ENCODE results near the gene IQCB1.
"Not testable (repeated sequence)": the region's sequence is repeated elsewhere in the genome, so short reads cannot be mapped to it uniquely, and the experiment has no call there.

Gene IQCB1

DNA sequence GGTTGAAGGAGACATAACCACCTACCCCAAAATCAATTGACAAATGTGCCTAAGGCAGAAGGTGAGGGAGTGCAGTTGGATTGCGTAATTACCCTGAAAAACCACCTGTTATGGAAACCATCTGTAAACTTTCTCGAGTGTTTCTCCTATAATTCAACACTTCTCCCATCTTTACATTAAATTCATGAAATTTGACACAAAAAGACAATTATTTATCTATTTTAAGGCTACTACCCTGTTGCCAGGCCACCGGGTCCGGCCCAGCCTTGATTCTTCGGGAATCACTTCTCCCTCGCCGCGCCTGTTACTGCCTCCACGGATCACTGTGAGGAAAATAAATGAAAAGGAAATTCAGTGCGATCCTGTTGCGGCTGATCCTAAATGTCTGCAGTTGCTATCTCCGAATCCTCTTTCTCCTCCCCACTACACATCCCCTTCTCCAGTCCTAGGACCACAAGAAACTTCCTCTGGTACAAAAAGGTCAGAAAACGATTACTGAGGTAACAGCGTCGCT is 646 bp downstream of the IQCB1 start:
- Mint-ChIP-seq H3K4me1 (peaks cover 60% of the 10 kb centered on the region), H3K27ac (peak overlapping the region; percentile 91), H3K27me3 (no peaks in the 10 kb centered on the region), H3K9me3 (no peaks in the 10 kb centered on the region), H3K4me3 (peak overlapping the region; percentile 95), H3K36me3 (peaks cover 6% of the 10 kb centered on the region)
- no peak for ATAC-seq

- ATAC-seq, result no peak
- Mint-ChIP-seq H3K27ac (no peak overlapping the region), H3K4me1 (peaks cover 35% of the 10 kb centered on the region), H3K36me3 (peaks cover 89% of the 10 kb centered on the region), H3K4me3 (no peak overlapping the region), H3K27me3 (no peaks in the 10 kb centered on the region), H3K9me3 (peaks cover 13% of the 10 kb centered on the region)
Observed at GRCh38 chr3:121822973-121823372, 11.9 kb downstream of the IQCB1 start.

DNA sequence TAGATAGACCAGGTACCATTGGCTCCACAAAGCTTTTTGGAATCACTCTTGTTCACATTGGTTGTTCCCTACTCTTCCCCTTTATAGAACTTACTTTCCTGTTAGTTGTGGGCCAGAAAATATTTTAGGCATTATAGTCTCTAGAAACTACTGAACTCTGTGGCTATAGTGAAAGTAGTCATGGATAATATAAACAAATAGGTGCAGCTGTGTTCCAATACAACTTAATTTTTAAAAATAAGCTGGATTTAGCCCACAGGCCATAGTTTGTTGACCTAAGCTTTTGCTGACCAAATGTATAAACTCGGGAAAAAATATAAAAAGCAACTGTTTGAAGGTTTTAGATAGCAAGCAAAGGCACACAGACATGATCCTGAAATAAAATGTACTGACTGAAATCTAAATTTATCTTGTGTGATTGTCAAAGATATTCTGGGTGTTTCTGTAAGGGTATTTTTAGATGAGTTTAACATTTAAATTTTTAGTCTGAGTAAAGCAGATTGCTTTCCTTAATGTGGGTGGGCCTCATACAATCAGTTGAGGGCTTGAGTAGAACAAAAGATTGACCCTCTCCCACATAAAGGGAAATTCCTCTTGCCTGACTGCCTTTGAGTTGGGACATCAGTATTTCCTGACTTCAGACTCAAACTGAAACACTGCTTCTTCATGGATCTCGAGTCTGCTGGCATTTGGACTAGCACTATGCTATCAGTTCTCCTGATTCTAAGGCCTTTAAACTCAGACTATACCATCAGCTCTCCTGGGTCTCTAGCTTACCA is 13.2 kb downstream of the IQCB1 start:
- Mint-ChIP-seq H3K36me3 (peaks cover 93% of the 10 kb centered on the region), H3K4me3 (no peak overlapping the region), H3K27ac (peak overlapping the region; percentile 30), H3K9me3 (peaks cover 20% of the 10 kb centered on the region), H3K4me1 (peaks cover 49% of the 10 kb centered on the region), H3K27me3 (no peaks in the 10 kb centered on the region)
- no peak for ATAC-seq

DNA sequence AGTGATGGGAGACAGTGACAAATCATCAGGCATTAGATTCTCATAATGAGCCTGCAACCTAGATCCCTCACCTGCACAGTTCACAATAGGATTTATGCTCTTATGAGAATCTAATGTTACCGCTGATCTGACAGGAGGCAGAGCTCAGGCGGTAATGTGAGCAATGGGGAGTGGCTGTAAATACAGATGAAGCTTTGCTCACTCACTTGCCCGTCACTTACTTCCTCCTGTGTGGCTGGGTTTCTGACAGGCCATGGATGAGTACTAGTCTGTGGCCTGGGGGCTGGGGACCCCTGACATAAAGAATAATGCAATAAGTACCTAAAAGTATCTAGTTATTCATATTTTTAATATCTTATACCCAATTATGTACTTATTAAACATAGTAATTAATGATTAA is 15.6 kb downstream of the IQCB1 start:
- no peak for ATAC-seq
- H3K27me3 Mint-ChIP-seq, result no peaks in the 10 kb centered on the region
- H3K27ac Mint-ChIP-seq, result peak overlapping the region; percentile 65
- peaks cover 73% of the 10 kb centered on the region for H3K4me1 Mint-ChIP-seq
- H3K36me3 Mint-ChIP-seq, result peaks cover 93% of the 10 kb centered on the region
- no peak overlapping the region for H3K4me3 Mint-ChIP-seq
- H3K9me3 Mint-ChIP-seq, result peaks cover 24% of the 10 kb centered on the region

DNA sequence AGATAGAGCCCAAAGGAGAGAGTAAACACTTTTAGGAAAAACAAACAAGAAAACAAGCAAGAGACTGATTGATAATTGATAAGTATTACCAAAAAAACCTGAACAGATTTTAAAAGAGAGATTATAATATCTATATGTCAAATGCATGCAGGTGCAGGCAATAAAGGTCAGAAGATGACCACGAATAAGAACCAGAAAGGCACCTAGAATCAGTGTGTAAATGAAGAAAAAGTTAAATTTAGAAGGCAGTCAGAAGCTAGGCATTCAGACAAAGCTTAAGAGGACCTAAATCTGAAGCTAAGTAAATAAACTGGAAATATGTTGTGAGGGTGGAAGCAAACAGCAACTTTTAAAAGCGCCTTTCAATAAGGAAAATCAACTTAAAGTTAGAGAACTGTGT is 16.3 kb downstream of the IQCB1 start:
- peaks cover 79% of the 10 kb centered on the region for H3K4me1 Mint-ChIP-seq
- H3K36me3 Mint-ChIP-seq, result peaks cover 93% of the 10 kb centered on the region
- no peak overlapping the region for H3K4me3 Mint-ChIP-seq

DNA sequence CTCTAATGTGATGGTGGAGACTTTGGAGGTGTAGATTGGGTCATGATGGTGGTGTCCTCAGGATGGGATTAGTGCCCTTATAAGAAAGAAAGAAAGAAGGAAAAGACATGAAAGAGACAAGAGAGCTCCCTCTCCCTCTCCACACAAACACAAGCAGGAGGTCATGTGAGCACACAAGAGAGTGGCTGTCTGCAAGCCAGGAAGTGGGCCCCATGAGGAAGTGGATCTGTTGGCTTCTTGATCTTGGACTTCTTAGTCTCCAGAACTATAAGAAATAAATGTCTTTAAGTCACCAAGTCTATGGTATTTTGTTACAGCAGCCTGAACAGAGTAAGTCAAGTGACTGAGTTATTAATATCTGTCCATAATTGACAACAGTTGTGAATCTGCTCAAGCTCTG is 17.1 kb downstream of the IQCB1 start:
- Mint-ChIP-seq H3K4me1 (peaks cover 87% of the 10 kb centered on the region), H3K27me3 (no peaks in the 10 kb centered on the region), H3K36me3 (peaks cover 93% of the 10 kb centered on the region), H3K27ac (peak overlapping the region; percentile 65), H3K9me3 (peaks cover 24% of the 10 kb centered on the region), H3K4me3 (no peak overlapping the region)
- ATAC-seq, result no peak

More for the DNA sequence above, 16.3 kb downstream of the IQCB1 start:
- Mint-ChIP-seq H3K9me3 (peaks cover 30% of the 10 kb centered on the region), H3K27ac (peak overlapping the region; percentile 65), H3K27me3 (no peaks in the 10 kb centered on the region)
- no peak for ATAC-seq

DNA sequence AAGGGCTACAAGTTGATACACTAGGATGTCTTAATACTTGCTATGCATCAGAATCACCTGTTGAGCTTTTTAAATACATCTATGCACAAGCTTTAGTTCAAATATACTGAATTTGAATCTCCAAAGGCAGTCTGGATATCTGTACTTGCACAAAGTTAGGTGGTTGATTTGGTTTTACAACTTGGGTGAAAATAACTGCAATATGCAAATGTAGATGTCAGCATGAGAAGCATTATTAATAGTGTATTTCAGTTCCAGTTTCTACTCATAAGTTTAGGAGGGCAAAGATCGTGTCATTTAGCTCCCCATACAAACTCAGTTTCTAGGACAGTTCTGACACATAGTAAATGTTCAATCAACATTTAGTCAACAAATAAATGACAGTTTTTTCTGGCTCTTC is 25.6 kb downstream of the IQCB1 start:
- Mint-ChIP-seq H3K4me1 (peaks cover 68% of the 10 kb centered on the region), H3K27me3 (no peaks in the 10 kb centered on the region), H3K36me3 (peaks cover 65% of the 10 kb centered on the region), H3K27ac (peak overlapping the region; percentile 87), H3K9me3 (peaks cover 10% of the 10 kb centered on the region), H3K4me3 (peak overlapping the region; percentile 70)
- ATAC-seq, result peak; percentile 96

GRCh38 chr3:121803771-121804320 is 31.0 kb downstream of the IQCB1 start:
- Mint-ChIP-seq H3K27ac (peak overlapping the region; percentile 91), H3K9me3 (peaks cover 8% of the 10 kb centered on the region), H3K27me3 (no peaks in the 10 kb centered on the region), H3K4me1 (peaks cover 59% of the 10 kb centered on the region), H3K36me3 (peaks cover 63% of the 10 kb centered on the region), H3K4me3 (peak overlapping the region; percentile 48)
- ATAC-seq, result no peak

GRCh38 chr3:121800906-121801305 is 34.0 kb downstream of the IQCB1 start:
- peaks cover 60% of the 10 kb centered on the region for H3K36me3 Mint-ChIP-seq
- H3K27ac Mint-ChIP-seq, result peak overlapping the region; percentile 42
- ATAC-seq, result no peak
- no peak overlapping the region for H3K4me3 Mint-ChIP-seq
- peaks cover 8% of the 10 kb centered on the region for H3K9me3 Mint-ChIP-seq
- H3K27me3 Mint-ChIP-seq, result no peaks in the 10 kb centered on the region
- peaks cover 57% of the 10 kb centered on the region for H3K4me1 Mint-ChIP-seq

DNA sequence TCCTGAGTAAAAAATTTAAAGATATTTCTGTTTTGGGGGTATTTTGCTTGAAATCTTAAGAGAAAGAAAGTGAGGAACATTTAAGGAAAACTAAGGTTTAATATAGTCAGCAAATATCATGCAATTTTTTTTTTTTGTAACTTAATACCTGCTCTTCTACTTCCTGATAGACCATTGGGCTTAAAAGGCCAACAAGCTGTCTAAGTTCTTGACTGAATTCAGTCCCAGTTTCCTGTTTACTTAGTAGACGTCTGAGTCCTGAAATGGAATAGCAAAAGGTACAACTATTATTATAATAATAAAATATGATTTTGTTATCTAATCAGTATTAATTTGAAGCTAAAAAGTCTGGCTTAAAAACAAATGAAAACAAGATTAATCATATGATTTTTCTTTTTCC is 37.9 kb downstream of the IQCB1 start:
- H3K36me3 Mint-ChIP-seq, result peaks cover 35% of the 10 kb centered on the region
- no peak for ATAC-seq
- H3K9me3 Mint-ChIP-seq, result peaks cover 7% of the 10 kb centered on the region
- H3K4me3 Mint-ChIP-seq, result no peak overlapping the region
- H3K4me1 Mint-ChIP-seq, result peaks cover 54% of the 10 kb centered on the region
- no peaks in the 10 kb centered on the region for H3K27me3 Mint-ChIP-seq
- peak overlapping the region; percentile 91 for H3K27ac Mint-ChIP-seq

- Mint-ChIP-seq H3K4me3 (peak overlapping the region; percentile 60), H3K36me3 (peaks cover 28% of the 10 kb centered on the region), H3K9me3 (peaks cover 3% of the 10 kb centered on the region), H3K27me3 (no peaks in the 10 kb centered on the region), H3K4me1 (peaks cover 41% of the 10 kb centered on the region), H3K27ac (peak overlapping the region; percentile 91)
- no peak for ATAC-seq
Observed at GRCh38 chr3:121794264-121794983, 40.4 kb downstream of the IQCB1 start.

- H3K27ac Mint-ChIP-seq, result peak overlapping the region; percentile 91
- H3K4me3 Mint-ChIP-seq, result peak overlapping the region; percentile 73
- peak; percentile 45 for ATAC-seq
- H3K27me3 Mint-ChIP-seq, result no peaks in the 10 kb centered on the region
- H3K9me3 Mint-ChIP-seq, result peaks cover 3% of the 10 kb centered on the region
- H3K4me1 Mint-ChIP-seq, result peaks cover 49% of the 10 kb centered on the region
- H3K36me3 Mint-ChIP-seq, result peaks cover 41% of the 10 kb centered on the region
Observed at GRCh38 chr3:121793078-121793477, 41.8 kb downstream of the IQCB1 start.

- Mint-ChIP-seq H3K4me3 (no peak overlapping the region), H3K9me3 (no peaks in the 10 kb centered on the region), H3K27ac (peak overlapping the region; percentile 53), H3K4me1 (peaks cover 14% of the 10 kb centered on the region), H3K36me3 (peaks cover 79% of the 10 kb centered on the region), H3K27me3 (no peaks in the 10 kb centered on the region)
- ATAC-seq, result no peak
Observed at GRCh38 chr3:121786485-121786884, 48.4 kb downstream of the IQCB1 start.

- not testable (repeated sequence) for H3K9me3 Mint-ChIP-seq, ATAC-seq, H3K27ac Mint-ChIP-seq, H3K4me1 Mint-ChIP-seq, H3K4me3 Mint-ChIP-seq, H3K27me3 Mint-ChIP-seq
- H3K36me3 Mint-ChIP-seq, result peaks cover 93% of the 10 kb centered on the region
Observed at GRCh38 chr3:121782784-121783183, 52.1 kb downstream of the IQCB1 start.

DNA sequence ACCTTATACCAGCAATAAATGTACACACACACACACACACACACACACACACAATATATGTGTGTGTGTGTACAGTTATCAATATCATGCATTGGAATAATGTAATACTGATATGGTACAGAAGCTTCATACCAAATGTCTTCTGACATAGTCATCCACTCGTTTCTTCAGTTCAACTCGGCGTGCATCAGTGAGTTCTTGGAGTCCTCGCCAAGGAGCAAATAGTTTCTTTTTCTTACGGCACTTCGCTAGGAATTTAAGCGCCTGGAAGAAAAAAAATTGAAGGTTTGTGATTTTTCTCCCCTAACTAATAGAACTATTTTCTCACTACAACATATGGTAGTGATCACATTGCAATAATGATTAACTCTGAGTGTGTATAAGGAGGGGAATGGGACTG is 53.2 kb downstream of the IQCB1 start:
- H3K4me1 Mint-ChIP-seq, result peaks cover 4% of the 10 kb centered on the region
- H3K27ac Mint-ChIP-seq, result no peak overlapping the region
- peaks cover 93% of the 10 kb centered on the region for H3K36me3 Mint-ChIP-seq
- no peaks in the 10 kb centered on the region for H3K9me3 Mint-ChIP-seq
- no peak overlapping the region for H3K4me3 Mint-ChIP-seq
- H3K27me3 Mint-ChIP-seq, result no peaks in the 10 kb centered on the region
- ATAC-seq, result no peak
